Measurements from ENCODE around the gene DBX2.

DBX2 gene

GRCh38 chr12:45042599-45042998, 8.3 kb downstream of the DBX2 start:
- no peak for TF ChIP-seq ZFX (IDR thresholded peaks at IDR 0.05)
- no peak for TF ChIP-seq CTCF (conservative IDR thresholded peaks at IDR 0.05)

GRCh38 chr12:45040977-45041376, 9.9 kb downstream of the DBX2 start:
- no peak overlapping the region for H3K27ac ChIP-seq
- TF ChIP-seq ZFX (IDR thresholded peaks at IDR 0.05), result no peak

More at GRCh38 chr12:45042599-45042998, 8.3 kb downstream of the DBX2 start:
- no peak overlapping the region for H3K27ac ChIP-seq

DNA sequence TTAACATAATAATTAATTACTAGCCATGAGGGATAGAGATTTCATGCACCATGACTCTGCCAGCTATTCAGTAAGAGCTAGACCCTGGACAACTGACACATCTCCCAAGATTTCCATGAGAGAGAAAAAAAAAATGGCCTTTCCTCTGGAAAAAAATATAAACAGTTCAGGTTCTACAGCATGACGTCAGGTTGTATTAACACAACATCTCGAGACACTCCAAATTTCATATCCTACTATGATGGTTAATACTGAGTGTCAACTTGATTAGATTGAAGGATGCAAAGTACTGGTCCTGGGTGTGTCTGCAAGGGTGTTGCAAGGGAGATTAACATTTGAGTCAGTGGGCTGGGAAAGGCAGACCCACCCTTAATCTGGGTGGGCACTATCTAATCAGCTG, 11.1 kb downstream of the DBX2 start:
- no peak overlapping the region for H3K27ac ChIP-seq
- TF ChIP-seq CTCF (conservative IDR thresholded peaks at IDR 0.05), result no peak
- no peak for TF ChIP-seq ZFX (IDR thresholded peaks at IDR 0.05)

DNA sequence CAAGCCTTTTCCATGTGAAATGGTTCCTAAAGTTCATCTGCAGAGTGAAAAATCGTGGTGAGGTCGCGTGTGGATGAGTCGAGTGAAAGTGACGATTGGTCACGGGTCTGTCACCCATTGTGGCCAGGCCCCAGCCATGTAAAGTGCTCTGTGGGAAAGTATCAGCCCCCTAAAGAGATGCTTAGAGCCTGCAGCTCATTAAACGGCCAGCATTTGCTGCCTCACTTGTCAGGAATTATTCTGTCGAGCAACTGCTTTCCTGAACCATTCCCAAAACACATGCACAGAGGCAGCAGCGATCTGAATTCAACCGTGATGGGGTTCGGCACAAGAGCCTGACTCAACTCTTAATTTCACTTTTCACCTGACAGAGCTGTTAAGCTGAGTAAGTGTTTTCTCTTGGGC, 16.0 kb downstream of the DBX2 start:
- H3K27ac ChIP-seq, result no peak overlapping the region
- TF ChIP-seq ZFX (IDR thresholded peaks at IDR 0.05), result no peak
- TF ChIP-seq CTCF (conservative IDR thresholded peaks at IDR 0.05), result no peak

DNA sequence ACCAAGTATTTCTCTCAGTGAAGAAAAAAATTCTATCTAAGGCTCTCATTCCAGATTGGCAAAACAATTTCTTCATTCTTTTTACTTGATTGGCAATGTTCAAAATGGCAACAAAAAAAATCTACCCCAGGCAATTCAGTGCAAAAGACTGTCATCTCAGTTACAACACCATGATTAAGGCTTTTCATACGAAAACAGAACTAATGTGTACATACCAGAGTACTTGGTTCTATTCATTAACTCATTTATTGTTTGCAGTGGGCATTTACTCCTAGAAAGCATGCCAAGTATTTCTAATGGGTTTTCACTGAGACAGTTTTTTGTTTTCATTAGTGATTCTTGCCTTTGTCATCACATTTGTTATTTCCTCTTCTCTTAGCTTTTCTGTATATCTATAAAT, 33.0 kb downstream of the DBX2 start:
- no peak overlapping the region for H3K27ac ChIP-seq
- TF ChIP-seq ZFX (IDR thresholded peaks at IDR 0.05) (no peak), CTCF (conservative IDR thresholded peaks at IDR 0.05) (no peak)

DNA sequence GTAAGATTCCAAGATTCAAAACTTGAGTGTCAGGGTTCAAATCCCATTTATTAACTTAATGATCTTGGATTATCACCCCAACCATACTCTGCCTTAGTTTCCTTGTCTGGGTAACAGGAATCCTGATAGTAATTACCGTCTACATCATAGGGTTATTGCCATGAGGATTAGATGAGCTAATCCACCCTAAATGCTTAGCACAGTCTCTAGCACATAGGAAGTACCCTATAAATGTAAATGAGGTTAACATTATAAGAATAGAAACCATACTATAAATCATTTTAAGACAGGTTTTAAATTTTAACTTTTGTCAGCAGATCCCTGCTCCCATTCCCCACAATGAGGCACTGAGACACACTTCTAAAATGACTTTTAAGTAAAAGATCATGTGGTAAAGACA, 36.5 kb downstream of the DBX2 start:
- no peak overlapping the region for H3K27ac ChIP-seq
- no peak for TF ChIP-seq ZFX (IDR thresholded peaks at IDR 0.05)
- TF ChIP-seq CTCF (conservative IDR thresholded peaks at IDR 0.05), result no peak

- no peak overlapping the region for H3K27ac ChIP-seq
- no peak for TF ChIP-seq CTCF (conservative IDR thresholded peaks at IDR 0.05)
- TF ChIP-seq ZFX (IDR thresholded peaks at IDR 0.05), result no peak
Observed at GRCh38 chr12:45012749-45013148, 38.1 kb downstream of the DBX2 start.

- no peak for TF ChIP-seq CTCF (conservative IDR thresholded peaks at IDR 0.05)
- no peak for TF ChIP-seq ZFX (IDR thresholded peaks at IDR 0.05)
- H3K27ac ChIP-seq, result no peak overlapping the region
Observed at GRCh38 chr12:45010059-45010458, 40.8 kb downstream of the DBX2 start.

Data from C4-2B (cell line).